ENCODE results near the gene PTMA. TPM values are rescaled to one million over a fixed set of nuclear protein-coding genes. Genes with fewer than 3 reads are reported as not detected.

PTMA gene
- total RNA-seq, 4 donors from 2014 or later, result 478 to 1,487 (median 685) TPM

- Histone ChIP-seq H3K27me3 (no peaks in the 10 kb centered on the region), H3K27ac (no peak overlapping the region), H3K4me3 (no peak overlapping the region), H3K9me3 (no peaks in the 10 kb centered on the region), H3K4me1 (no peaks in the 10 kb centered on the region), H3K36me3 (no peaks in the 10 kb centered on the region)
- no peak for DNase-seq
- WGBS, 2 donors (ENCODE audit: low coverage in 1 of 2), result 80 to 81% methylated on average over 1 to 8 of the region's 8 CpGs
- in situ Hi-C loops (cut with MboI; ENCODE audit: low pct_ligation_motif_present in 1 of 4, low pct_unique_long_range_greater_than_20kb in 1 of 4, low sequenced_read_pairs in 3 of 4), result loop anchor here in 1 of 4 donors (25.0 kb wide), 1 partner anchor 209 kb away; no protein-coding TSS in a partner anchor
- no peak for TF ChIP-seq POLR2A (IDR thresholded peaks at IDR 0.05)
- intact Hi-C loops (cut with DNase I; ENCODE audit: low total_unique reads), result no loop called here
Measured at GRCh38 chr2:231720987-231721966, 13.0 kb downstream of the PTMA start.

DNA sequence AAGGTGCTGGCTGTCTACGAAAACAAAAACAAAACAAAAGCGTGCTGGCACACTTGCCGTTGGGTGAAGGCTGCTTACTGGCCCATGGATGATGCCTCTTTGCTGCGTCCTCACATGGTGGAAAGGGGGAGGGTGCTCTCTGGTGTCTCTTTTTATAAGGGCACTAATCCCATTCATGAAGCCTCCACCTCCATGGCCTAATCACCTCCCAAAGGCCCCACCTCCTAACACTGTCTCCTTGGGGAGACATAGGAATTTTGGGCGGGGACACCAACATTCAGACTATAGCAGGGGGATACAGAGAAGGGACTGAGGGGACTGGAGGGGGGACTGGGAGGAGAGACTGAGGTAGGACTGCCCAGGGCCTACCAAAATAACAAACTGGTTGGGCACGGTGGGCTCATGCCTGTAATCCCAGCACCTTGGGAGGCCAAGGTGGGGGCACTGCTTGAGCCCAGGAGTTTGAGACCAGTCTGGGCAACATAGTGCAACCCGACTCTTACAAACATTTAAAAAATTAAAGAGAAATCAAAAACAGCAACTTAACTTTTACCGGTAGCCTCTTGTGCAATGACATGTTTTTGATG is 14.5 kb downstream of the PTMA start:
- no peaks in the 10 kb centered on the region for H3K27me3 ChIP-seq
- in situ Hi-C loops (cut with MboI; ENCODE audit: low pct_ligation_motif_present in 1 of 4, low pct_unique_long_range_greater_than_20kb in 1 of 4, low sequenced_read_pairs in 3 of 4), result loop anchor here in 1 of 4 donors (25.0 kb wide), 1 partner anchor 211 kb away; no protein-coding TSS in a partner anchor
- no peak overlapping the region for H3K27ac ChIP-seq
- no peaks in the 10 kb centered on the region for H3K9me3 ChIP-seq
- DNase-seq, result no peak
- no peaks in the 10 kb centered on the region for H3K36me3 ChIP-seq
- no peak for TF ChIP-seq CTCF (IDR thresholded peaks at IDR 0.05)
- TF ChIP-seq POLR2A (IDR thresholded peaks at IDR 0.05), result no peak
- no peak for TF ChIP-seq POLR2AphosphoS5 (IDR thresholded peaks at IDR 0.05)
- no peak for TF ChIP-seq EP300 (IDR thresholded peaks at IDR 0.05; ENCODE audit: low read depth)
- no peaks in the 10 kb centered on the region for H3K4me1 ChIP-seq
- 86 to 96% methylated on average over 4 to 8 of the region's 8 CpGs for WGBS, 2 donors (ENCODE audit: low coverage in 1 of 2)
- H3K4me3 ChIP-seq, result no peak overlapping the region
- intact Hi-C loops (cut with DNase I; ENCODE audit: low total_unique reads), result no loop called here

GRCh38 chr2:231725476-231725875 is 17.2 kb downstream of the PTMA start:
- no peaks in the 10 kb centered on the region for H3K27me3 ChIP-seq
- no peak overlapping the region for H3K4me3 ChIP-seq
- H3K36me3 ChIP-seq, result no peaks in the 10 kb centered on the region
- H3K4me1 ChIP-seq, result no peaks in the 10 kb centered on the region
- no peak for TF ChIP-seq POLR2A (IDR thresholded peaks at IDR 0.05)
- no peak for TF ChIP-seq EP300 (IDR thresholded peaks at IDR 0.05; ENCODE audit: low read depth)
- no peak for TF ChIP-seq CTCF (IDR thresholded peaks at IDR 0.05)
- TF ChIP-seq POLR2AphosphoS5 (IDR thresholded peaks at IDR 0.05), result no peak
- intact Hi-C loops (cut with DNase I; ENCODE audit: low total_unique reads), result no loop called here
- H3K27ac ChIP-seq, result no peak overlapping the region
- no peak for DNase-seq
- H3K9me3 ChIP-seq, result no peaks in the 10 kb centered on the region
- in situ Hi-C loops (cut with MboI; ENCODE audit: low pct_ligation_motif_present in 1 of 4, low pct_unique_long_range_greater_than_20kb in 1 of 4, low sequenced_read_pairs in 3 of 4), result no loop called here
- WGBS, 2 donors (ENCODE audit: low coverage in 1 of 2), result 93 to 96% methylated on average over 6 to 10 of the region's 10 CpGs

GRCh38 chr2:231726276-231726675 is 18.0 kb downstream of the PTMA start:
- Histone ChIP-seq H3K27me3 (no peaks in the 10 kb centered on the region), H3K4me1 (no peaks in the 10 kb centered on the region), H3K36me3 (no peaks in the 10 kb centered on the region), H3K27ac (no peak overlapping the region), H3K4me3 (no peak overlapping the region), H3K9me3 (no peaks in the 10 kb centered on the region)
- DNase-seq, result no peak
- intact Hi-C loops (cut with DNase I; ENCODE audit: low total_unique reads) (no loop called here), in situ Hi-C loops (cut with MboI; ENCODE audit: low pct_ligation_motif_present in 1 of 4, low pct_unique_long_range_greater_than_20kb in 1 of 4, low sequenced_read_pairs in 3 of 4) (no loop called here)
- no peak for TF ChIP-seq CTCF (IDR thresholded peaks at IDR 0.05)
- TF ChIP-seq POLR2AphosphoS5 (IDR thresholded peaks at IDR 0.05), result no peak
- TF ChIP-seq EP300 (IDR thresholded peaks at IDR 0.05; ENCODE audit: low read depth), result no peak
- 78 to 83% methylated on average over 2 to 8 of the region's 8 CpGs for WGBS, 2 donors (ENCODE audit: low coverage in 1 of 2)

All from transverse colon (tissue), 4 donors.